AG08396 (cell line): Measurements from ENCODE around the gene IER2.
A peak's percentile ranks its signal among the peaks of the same experiment; 100 is the strongest.
"Not testable (repeated sequence)": the region's sequence is repeated elsewhere in the genome, so short reads cannot be mapped to it uniquely, and the experiment has no call there.

Experiments used
- DNase-seq: peaks from one replicate; pipeline ENCODE4 v3.0.0; 2012; ENCODE audit warnings: low spot score, mixed read lengths

The IER2 gene

DNA sequence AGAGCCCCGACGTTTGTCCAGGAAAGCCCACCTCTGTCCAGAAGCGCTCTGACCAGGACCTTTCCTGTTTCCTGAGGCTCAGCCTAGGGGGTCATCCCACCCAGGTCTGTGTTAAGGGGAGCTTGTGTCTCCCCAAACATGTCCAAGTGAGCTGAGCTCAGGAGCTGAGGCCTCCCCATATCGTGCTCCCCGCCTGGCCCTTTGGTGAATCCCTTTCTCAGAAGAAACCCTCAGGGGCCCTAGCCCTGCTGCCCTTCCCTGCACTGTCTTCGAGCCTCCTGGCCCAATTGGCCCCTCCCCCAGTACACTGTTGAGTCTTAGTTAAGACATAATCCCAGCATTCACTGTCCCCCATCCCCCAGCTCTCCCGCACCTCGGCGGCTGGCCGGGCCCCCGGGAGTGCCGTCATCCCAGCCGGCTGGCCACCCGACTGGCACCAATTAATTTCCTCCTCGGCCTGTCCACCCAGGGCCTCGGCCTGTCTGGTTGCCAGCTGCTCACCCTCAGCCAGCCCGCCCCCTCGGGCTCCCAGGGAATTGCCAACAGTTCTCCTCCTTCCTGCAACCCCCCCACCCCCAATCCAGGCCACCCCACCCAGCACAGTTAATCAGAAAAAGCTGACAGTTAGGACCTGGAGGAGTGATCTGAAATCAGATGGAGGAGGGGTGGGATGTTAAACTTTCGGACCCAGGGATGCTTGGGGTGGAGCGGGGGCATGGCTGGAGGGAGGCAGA lies 13.6 kb downstream of the IER2 start:
- DNase-seq, result peak; percentile 85

- DNase-seq, result peak; percentile 38
These were observed 14.3 kb downstream of the IER2 start for GRCh38 chr19:13164343-13165161.

GRCh38 chr19:13165162-13165997 lies 15.2 kb downstream of the IER2 start:
- DNase-seq, result no peak

- not testable (repeated sequence) for DNase-seq
These were observed 15.9 kb downstream of the IER2 start for GRCh38 chr19:13166151-13166550.

DNA sequence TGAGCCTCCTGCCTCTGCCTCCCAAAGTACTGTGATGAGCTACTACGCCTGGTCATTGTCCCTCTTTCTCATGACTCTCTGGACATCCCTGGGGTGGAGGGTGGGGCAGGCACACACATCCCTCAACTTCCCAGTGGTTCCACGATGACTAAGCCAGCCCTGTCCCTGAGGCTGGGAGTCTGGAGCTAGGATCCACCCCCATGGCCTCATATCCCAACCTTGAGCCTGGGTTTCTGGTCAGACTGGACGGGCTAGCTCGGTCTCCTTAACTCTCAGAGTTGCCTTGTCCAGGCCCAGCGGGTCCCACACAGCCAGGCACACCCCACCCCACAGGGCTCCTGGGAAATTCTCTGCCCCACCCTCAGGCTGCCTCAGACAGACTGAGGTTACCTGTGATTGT lies 19.6 kb downstream of the IER2 start:
- DNase-seq, result peak; percentile 72

GRCh38 chr19:13171146-13171545 lies 20.9 kb downstream of the IER2 start:
- no peak for DNase-seq

DNA sequence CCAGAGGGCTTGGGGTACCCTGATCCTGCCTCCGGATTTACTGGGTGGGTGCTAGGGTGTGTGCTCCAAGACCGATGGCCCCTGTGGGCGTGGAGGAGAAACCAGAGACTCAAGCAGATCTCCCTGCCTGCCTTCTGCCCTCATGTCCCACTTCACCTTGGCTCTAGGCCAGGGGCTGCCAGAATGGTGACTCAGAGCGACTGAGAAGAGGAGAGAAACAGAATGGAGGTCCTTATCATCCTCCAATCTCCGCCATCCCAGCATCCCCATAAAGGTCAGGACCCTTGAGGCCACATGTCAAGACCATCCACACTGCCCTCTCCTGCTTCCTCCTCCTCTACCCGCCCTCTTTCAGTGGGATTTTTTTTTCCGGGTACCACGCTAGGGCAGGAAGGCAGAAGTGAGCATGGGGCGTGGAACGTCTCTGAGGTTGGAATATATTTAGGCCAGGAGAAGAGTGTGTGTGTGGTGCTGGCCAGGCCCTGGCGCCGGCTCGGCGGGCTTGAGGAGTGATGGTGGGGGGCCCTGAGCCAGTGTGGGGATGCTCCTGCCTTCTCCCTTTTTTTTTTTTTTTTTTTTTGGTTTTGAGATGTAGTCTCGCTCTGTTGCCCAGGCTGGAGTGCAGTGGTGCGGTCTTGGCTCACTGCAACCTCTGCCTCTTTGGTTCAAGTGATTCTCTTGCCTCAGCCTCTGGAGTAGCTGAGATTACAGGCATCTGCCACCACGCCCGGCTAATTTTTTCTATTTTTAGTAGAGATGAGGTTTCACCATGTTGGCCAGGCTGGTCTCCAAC lies 22.3 kb downstream of the IER2 start:
- DNase-seq, result peak; percentile 83

GRCh38 chr19:13173139-13173737 lies 23.0 kb downstream of the IER2 start:
- no peak for DNase-seq

GRCh38 chr19:13176345-13176744 lies 26.1 kb downstream of the IER2 start:
- no peak for DNase-seq

- DNase-seq, result not testable (repeated sequence)
These were observed 27.4 kb downstream of the IER2 start for GRCh38 chr19:13177584-13177983.

DNA sequence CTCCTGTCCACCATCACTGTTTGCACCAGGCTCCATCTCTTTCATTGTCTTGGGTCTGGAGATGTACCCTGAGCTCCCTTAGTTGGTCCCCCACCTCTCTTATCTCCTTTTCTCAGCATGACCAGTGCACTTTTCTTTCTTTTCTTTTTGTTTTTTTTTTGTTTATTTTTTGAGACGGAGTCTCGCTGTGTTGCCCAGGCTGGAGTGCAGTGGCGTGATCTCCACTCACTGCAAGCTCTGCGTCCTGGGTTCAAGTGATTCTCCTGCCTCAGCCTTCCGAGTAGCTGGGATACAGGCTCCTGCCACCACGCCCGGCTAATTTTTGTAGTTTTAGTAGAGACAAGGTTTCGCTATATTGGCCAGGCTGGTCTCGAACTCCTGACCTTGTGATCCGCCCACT lies 28.1 kb downstream of the IER2 start:
- DNase-seq, result not testable (repeated sequence)

- DNase-seq, result peak; percentile 79
These were observed 31.7 kb downstream of the IER2 start for GRCh38 chr19:13181747-13182388.

GRCh38 chr19:13184926-13185325 lies 34.7 kb downstream of the IER2 start:
- DNase-seq, result not testable (repeated sequence)

GRCh38 chr19:13185763-13186657 lies 35.8 kb downstream of the IER2 start:
- DNase-seq, result not testable (repeated sequence)

GRCh38 chr19:13186688-13187087 lies 36.5 kb downstream of the IER2 start:
- not testable (repeated sequence) for DNase-seq

DNA sequence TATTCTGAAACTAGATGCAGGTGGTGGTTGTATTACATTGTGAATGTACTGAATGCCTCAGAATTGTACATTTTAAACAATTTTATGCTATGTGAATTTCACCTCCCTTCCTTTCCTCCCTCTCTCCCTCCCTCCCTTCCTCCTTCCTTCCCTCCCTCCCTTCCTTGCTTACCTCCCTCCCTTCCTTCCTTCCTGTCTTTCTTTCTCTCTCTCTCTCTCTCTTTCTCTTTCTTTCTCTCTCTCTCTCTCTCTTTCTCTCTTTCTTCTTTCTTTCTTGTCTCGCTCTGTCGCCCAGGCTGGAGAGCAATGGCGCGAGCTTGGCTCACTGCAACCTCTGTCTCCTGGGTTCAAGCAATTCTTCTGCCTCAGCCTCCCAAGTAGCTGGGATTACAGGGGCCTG lies 37.2 kb downstream of the IER2 start:
- DNase-seq, result no peak

GRCh38 chr19:13189600-13189999 lies 39.4 kb downstream of the IER2 start:
- DNase-seq, result no peak

DNA sequence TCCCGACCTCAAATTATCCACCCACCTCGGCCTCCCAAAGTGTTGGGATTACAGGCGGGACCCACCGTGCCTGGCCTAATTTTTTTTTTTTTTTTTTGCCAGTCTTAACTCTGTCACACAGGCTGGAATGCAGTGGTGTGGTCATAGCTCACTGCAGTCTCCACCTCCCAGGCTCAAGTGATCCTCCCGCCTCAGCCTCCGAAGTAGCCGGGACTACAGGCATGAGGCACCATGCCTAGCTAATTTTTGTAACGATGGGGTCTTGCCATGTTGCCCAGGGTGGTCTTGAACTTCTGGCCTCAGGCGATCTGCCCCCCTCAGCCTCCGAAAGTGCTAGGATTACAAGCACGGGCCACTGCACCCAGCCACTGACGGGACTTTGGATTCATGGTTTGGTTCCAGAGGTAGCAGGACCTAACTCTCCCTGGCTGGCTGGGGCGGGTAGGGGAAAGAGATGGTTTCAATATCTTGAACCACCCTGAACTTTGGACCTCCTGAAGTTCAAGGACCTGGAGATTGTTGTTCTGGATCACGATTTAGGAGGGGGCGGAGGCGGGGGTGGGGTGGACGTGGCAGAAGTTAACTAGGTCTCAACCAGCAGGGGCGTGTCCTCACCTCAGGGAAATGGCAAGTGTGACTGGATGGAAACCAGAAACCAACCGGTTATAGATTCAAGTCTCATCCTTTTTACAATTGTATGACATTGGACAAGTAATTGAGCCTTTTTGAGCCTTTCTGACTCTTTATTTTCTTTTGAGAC lies 40.8 kb downstream of the IER2 start:
- DNase-seq, result no peak

- no peak for DNase-seq
These were observed 45.5 kb downstream of the IER2 start for GRCh38 chr19:13195678-13196077.
